Neural cell (in vitro differentiated cells): ENCODE data around the gene ATG3. TPM values are rescaled to one million over a fixed set of nuclear protein-coding genes. Genes with fewer than 3 reads are reported as not detected.

Experiments
- H2AFZ ChIP-seq: fragments of 200-600, 300-800 bp; sonication (generic), shearing (Covaris generic); 2 replicates; pipeline ENCODE4 v1.6.0; 2014; ENCODE audit warnings: low read depth, mild to moderate bottlenecking, antibody characterized with exemption, low read length, moderate library complexity
- H3F3A ChIP-seq: fragments of 200-600 bp; shearing (Covaris generic); 2 replicates; pipeline ENCODE4 v1.6.1; 2016; ENCODE audit warnings: mild to moderate bottlenecking, moderate library complexity, mixed read lengths, antibody characterized with exemption, low read length; ENCODE audit not compliant: insufficient read depth, poor library complexity, severe bottlenecking
- H3K27ac ChIP-seq: fragments of 200-600, 300-800 bp; sonication (generic), shearing (Covaris generic); 2 replicates; pipeline ENCODE4 v1.5.1; 2014; ENCODE audit warnings: mild to moderate bottlenecking, low read length, moderate library complexity
- H3K27me3 ChIP-seq: fragments of 300-800, 200-600 bp; sonication (generic), shearing (Covaris generic); 2 replicates; pipeline ENCODE4 v1.6.0; 2014; ENCODE audit warnings: mild to moderate bottlenecking, low read depth, low read length, moderate library complexity; ENCODE audit not compliant: insufficient read depth
- H3K36me3 ChIP-seq: fragments of 300-800, 200-600 bp; sonication (generic), shearing (Covaris generic); 2 replicates; pipeline ENCODE4 v1.5.1; 2014; ENCODE audit warnings: mild to moderate bottlenecking, antibody characterized with exemption, low read length, moderate library complexity; ENCODE audit not compliant: insufficient read depth
- H3K4me2 ChIP-seq: fragments of 300-800, 200-600 bp; sonication (generic), shearing (Covaris generic); 2 replicates; pipeline ENCODE4 v1.6.0; 2014; ENCODE audit warnings: mild to moderate bottlenecking, low read length
- H3K4me3 ChIP-seq: fragments of 300-800, 200-600 bp; sonication (generic), shearing (Covaris generic); 2 replicates; pipeline ENCODE4 v1.5.1; 2014; ENCODE audit warnings: mild to moderate bottlenecking, low read length, moderate library complexity
- H3K79me2 ChIP-seq: fragments of 200-600 bp; shearing (Covaris generic); replicated peaks from 2 replicates; pipeline ENCODE4 v1.6.0; 2014; ENCODE audit warnings: mild to moderate bottlenecking, low read length, moderate library complexity; ENCODE audit not compliant: insufficient read depth
- H3K9ac ChIP-seq: fragments of 300-800, 200-600 bp; sonication (generic), shearing (Covaris generic); 2 replicates; pipeline ENCODE4 v1.6.1; 2016; ENCODE audit warnings: mild to moderate bottlenecking, low read length, mixed read lengths
- H3K9me2 ChIP-seq: fragments of 200-600 bp; shearing (Covaris generic); 2 replicates; pipeline ENCODE4 v1.6.1; 2016; ENCODE audit warnings: mild to moderate bottlenecking, low read length, mixed read lengths; ENCODE audit not compliant: insufficient read depth
- H3K9me3 ChIP-seq: fragments of 200-600, 300-800 bp; sonication (generic), shearing (Covaris generic); 2 replicates; pipeline ENCODE4 v1.6.1; 2016; ENCODE audit warnings: mild to moderate bottlenecking, mixed run types, low read length, moderate library complexity, mixed read lengths
- H4K20me1 ChIP-seq: fragments of 200-600 bp; shearing (Covaris generic); 2 replicates; pipeline ENCODE4 v1.6.1; 2016; ENCODE audit warnings: mild to moderate bottlenecking, mixed run types; ENCODE audit not compliant: insufficient read depth
- EP300 ChIP-seq: fragments of 450-650 bp; conservative IDR thresholded peaks from 2 replicates; pipeline ENCODE4 v1.6.1; 2014; ENCODE audit warnings: antibody characterized with exemption, mild to moderate bottlenecking, moderate library complexity; ENCODE audit not compliant: poor library complexity, severe bottlenecking
- EZH2 ChIP-seq: fragments of 200-600, 300-800 bp; shearing (Covaris generic), sonication (generic); IDR thresholded peaks from 2 replicates; pipeline ENCODE4 v1.6.1; 2014; ENCODE audit warnings: antibody characterized with exemption, low read length, borderline replicate concordance, mild to moderate bottlenecking; ENCODE audit not compliant: insufficient read depth, poor library complexity, severe bottlenecking
- MXI1 ChIP-seq: fragments of 450-650 bp; conservative IDR thresholded peaks from 2 replicates; pipeline ENCODE4 v1.6.1; 2014; ENCODE audit warnings: antibody characterized with exemption, mild to moderate bottlenecking; ENCODE audit not compliant: poor library complexity, severe bottlenecking
- POLR2AphosphoS5 ChIP-seq: IDR thresholded peaks from 2 replicates; pipeline ENCODE4 v1.6.1; 2012
- RAD21 ChIP-seq: fragments of 450-650 bp; conservative IDR thresholded peaks from 2 replicates; pipeline ENCODE4 v1.6.1; 2014; ENCODE audit warnings: antibody characterized with exemption, mild to moderate bottlenecking, moderate library complexity
- SMC3 ChIP-seq: fragments of 450-650 bp; conservative IDR thresholded peaks from 2 replicates; pipeline ENCODE4 v1.6.1; 2014; ENCODE audit warnings: antibody characterized with exemption, mild to moderate bottlenecking, moderate library complexity; ENCODE audit not compliant: poor library complexity
- TAF1 ChIP-seq: IDR thresholded peaks from 2 replicates; pipeline ENCODE4 v1.6.1; 2012; ENCODE audit warnings: low read depth
- polyA minus RNA-seq: library from RNA; depleted of rRNA, polyadenylated mRNA; stranded (reverse); fragments of >200 nt; gene quantifications from 2 replicates; pipeline ENCODE4 v1.2.3, GENCODE V29; 2014
- polyA plus RNA-seq: library from polyadenylated mRNA; depleted of rRNA; stranded (reverse); fragments of >200 nt; gene quantifications from 2 replicates; pipeline ENCODE4 v1.2.3, GENCODE V29; 2014
- TF ChIP-seq, protein P1 (sequence below): IDR thresholded peaks from 2 replicates; pipeline ENCODE4 v1.6.1; 2012; ENCODE audit warnings: borderline replicate concordance
- TF ChIP-seq, protein P2 (sequence below): fragments of 450-650 bp; IDR thresholded peaks from 2 replicates; pipeline ENCODE4 v1.5.1; 2014; ENCODE audit warnings: antibody characterized with exemption, mild to moderate bottlenecking, moderate library complexity; ENCODE audit not compliant: poor library complexity, severe bottlenecking

The ATG3 gene
- polyA plus RNA-seq (37.1 and 49.3 TPM in 2 replicates), polyA minus RNA-seq (43.4 and 45.8 TPM in 2 replicates)

DNA sequence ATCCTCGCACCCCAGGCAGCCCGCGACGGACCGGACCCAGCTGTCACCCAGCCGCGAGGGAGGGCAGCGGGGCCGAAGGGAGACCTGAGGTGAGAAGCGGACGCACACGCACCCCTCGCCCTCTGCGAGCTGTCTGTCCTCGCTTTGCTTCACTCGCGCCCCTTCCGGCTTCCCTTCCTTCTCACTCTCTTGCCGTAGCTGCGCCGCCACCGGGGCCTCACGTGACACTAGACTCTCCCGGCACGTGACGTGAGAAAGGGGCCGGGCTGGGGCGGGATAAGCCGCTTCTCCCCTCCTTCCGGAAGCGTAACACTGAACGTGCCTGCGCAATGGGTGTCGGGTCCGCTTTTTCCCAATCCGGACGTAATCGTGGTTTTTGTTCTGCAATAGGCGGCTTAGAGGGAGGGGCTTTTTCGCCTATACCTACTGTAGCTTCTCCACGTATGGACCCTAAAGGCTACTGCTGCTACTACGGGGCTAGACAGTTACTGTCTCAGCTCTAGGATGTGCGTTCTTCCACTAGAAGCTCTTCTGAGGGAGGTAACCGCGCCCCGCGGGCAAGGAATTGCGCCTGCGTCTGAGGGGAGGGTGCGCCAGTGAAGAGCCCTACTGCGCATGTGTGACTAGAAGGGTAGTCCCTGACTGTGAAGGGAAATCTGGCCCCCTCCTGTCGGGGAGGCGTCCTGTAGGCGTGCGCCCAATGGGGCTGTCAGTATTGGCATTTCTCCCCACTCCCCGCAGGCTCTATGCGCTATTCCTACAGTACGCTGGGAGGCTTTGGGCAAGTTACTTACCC is at the start of gene ATG3, which contains the start of gene SLC35A5:
Gene ATG3 (minus strand): TSS at position 229 of the 796 bp plus-strand sequence. CDS start 434 bp downstream, outside the sequence.
Gene SLC35A5 (plus strand): TSS at position 312 of the 796 bp plus-strand sequence. CDS start 1,359 bp downstream, outside the sequence.
- Histone ChIP-seq H3K36me3 (no peaks in the 10 kb centered on the region), H2AFZ (peak within 1 kb of the TSS; percentile 87), H3F3A (peaks cover 8% of the 10 kb centered on the region), H3K9ac (peak within 1 kb of the TSS; percentile 93), H3K27me3 (no peaks in the 10 kb centered on the region), H3K4me2 (peak within 1 kb of the TSS; percentile 83), H4K20me1 (no peaks in the 10 kb centered on the region), H3K4me3 (peak within 1 kb of the TSS; percentile 96), H3K9me3 (no peaks in the 10 kb centered on the region), H3K27ac (peak within 1 kb of the TSS; percentile 98), H3K79me2 (peaks cover 23% of the 10 kb centered on the region), H3K9me2 (no peaks in the 10 kb centered on the region)
- TF ChIP-seq, protein P1, sequence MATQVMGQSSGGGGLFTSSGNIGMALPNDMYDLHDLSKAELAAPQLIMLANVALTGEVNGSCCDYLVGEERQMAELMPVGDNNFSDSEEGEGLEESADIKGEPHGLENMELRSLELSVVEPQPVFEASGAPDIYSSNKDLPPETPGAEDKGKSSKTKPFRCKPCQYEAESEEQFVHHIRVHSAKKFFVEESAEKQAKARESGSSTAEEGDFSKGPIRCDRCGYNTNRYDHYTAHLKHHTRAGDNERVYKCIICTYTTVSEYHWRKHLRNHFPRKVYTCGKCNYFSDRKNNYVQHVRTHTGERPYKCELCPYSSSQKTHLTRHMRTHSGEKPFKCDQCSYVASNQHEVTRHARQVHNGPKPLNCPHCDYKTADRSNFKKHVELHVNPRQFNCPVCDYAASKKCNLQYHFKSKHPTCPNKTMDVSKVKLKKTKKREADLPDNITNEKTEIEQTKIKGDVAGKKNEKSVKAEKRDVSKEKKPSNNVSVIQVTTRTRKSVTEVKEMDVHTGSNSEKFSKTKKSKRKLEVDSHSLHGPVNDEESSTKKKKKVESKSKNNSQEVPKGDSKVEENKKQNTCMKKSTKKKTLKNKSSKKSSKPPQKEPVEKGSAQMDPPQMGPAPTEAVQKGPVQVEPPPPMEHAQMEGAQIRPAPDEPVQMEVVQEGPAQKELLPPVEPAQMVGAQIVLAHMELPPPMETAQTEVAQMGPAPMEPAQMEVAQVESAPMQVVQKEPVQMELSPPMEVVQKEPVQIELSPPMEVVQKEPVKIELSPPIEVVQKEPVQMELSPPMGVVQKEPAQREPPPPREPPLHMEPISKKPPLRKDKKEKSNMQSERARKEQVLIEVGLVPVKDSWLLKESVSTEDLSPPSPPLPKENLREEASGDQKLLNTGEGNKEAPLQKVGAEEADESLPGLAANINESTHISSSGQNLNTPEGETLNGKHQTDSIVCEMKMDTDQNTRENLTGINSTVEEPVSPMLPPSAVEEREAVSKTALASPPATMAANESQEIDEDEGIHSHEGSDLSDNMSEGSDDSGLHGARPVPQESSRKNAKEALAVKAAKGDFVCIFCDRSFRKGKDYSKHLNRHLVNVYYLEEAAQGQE, result peak; percentile 89
- TF ChIP-seq MXI1, result peak; percentile 75
- peak; percentile 9 for TF ChIP-seq RAD21
- no peak for TF ChIP-seq EZH2
- TF ChIP-seq, protein P2, sequence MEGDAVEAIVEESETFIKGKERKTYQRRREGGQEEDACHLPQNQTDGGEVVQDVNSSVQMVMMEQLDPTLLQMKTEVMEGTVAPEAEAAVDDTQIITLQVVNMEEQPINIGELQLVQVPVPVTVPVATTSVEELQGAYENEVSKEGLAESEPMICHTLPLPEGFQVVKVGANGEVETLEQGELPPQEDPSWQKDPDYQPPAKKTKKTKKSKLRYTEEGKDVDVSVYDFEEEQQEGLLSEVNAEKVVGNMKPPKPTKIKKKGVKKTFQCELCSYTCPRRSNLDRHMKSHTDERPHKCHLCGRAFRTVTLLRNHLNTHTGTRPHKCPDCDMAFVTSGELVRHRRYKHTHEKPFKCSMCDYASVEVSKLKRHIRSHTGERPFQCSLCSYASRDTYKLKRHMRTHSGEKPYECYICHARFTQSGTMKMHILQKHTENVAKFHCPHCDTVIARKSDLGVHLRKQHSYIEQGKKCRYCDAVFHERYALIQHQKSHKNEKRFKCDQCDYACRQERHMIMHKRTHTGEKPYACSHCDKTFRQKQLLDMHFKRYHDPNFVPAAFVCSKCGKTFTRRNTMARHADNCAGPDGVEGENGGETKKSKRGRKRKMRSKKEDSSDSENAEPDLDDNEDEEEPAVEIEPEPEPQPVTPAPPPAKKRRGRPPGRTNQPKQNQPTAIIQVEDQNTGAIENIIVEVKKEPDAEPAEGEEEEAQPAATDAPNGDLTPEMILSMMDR, result no peak
- peak; percentile 27 for TF ChIP-seq SMC3
- peak; percentile 92 for TF ChIP-seq POLR2AphosphoS5
- TF ChIP-seq EP300, result peak; percentile 70
- peak; percentile 73 for TF ChIP-seq TAF1

DNA sequence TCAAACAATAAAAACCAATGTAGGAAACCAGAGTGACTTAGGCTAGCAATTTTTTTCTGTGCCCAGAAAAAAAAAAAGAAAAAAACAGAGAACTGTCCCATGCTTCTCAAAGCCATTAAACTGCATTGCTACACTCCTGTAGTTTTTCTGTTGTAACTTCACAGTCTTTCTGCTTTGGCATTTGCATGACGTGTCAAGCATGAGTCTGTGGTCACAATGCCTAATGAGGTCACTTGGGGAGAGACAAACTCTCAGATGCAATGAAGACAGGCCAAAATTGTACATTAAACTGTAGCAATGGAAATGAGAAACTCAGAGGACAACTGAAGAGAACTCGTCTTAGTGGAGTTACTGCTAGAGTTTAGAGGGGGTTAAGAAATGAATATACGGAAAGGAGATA is 48.4 kb upstream of the ATG3 start:
- no peak overlapping the region for H3K4me3 ChIP-seq
- H3F3A ChIP-seq, result no peaks in the 10 kb centered on the region
- no peaks in the 10 kb centered on the region for H3K27me3 ChIP-seq
- H4K20me1 ChIP-seq, result no peaks in the 10 kb centered on the region
- H3K36me3 ChIP-seq, result no peaks in the 10 kb centered on the region
- H3K9me2 ChIP-seq, result no peaks in the 10 kb centered on the region
- no peak overlapping the region for H2AFZ ChIP-seq
- H3K9ac ChIP-seq, result no peak overlapping the region
- TF ChIP-seq, protein P2, result no peak
- TF ChIP-seq EZH2, result no peak
- TF ChIP-seq SMC3, result no peak
- no peak for TF ChIP-seq MXI1
- TF ChIP-seq RAD21, result no peak
- TF ChIP-seq TAF1, result no peak
- no peak overlapping the region for H3K4me2 ChIP-seq
- no peaks in the 10 kb centered on the region for H3K79me2 ChIP-seq
- no peaks in the 10 kb centered on the region for H3K9me3 ChIP-seq
- H3K27ac ChIP-seq, result no peak overlapping the region
